H9 (cell line): Measurements from ENCODE around the gene MACIR. TPM values are rescaled to one million over a fixed set of nuclear protein-coding genes. Genes with fewer than 3 reads are reported as not detected.

Source experiments
- DNase-seq: peaks from one replicate; pipeline ENCODE4 v3.0.0-alpha.2; 2017
- H2AFZ ChIP-seq: one replicate; pipeline ENCODE4 v1.6.1; 2013; ENCODE audit warnings: mild to moderate bottlenecking, low read length, control low read depth, moderate library complexity
- H2AK5ac ChIP-seq: 2 replicates; pipeline ENCODE4 v1.6.1; 2013; ENCODE audit warnings: low read length, control low read depth, mixed read lengths; ENCODE audit not compliant: insufficient read length
- H2BK120ac ChIP-seq: one replicate; pipeline ENCODE4 v1.6.1; 2013; ENCODE audit warnings: low read depth, mild to moderate bottlenecking, low read length, control low read depth, inconsistent platforms; ENCODE audit not compliant: poor library complexity, severe bottlenecking
- H2BK12ac ChIP-seq: 2 replicates; pipeline ENCODE4 v1.6.1; 2013; ENCODE audit warnings: low read length, control low read depth, mixed read lengths, low read depth; ENCODE audit not compliant: insufficient read length
- H2BK15ac ChIP-seq: 2 replicates; pipeline ENCODE4 v1.6.1; 2013; ENCODE audit warnings: low read depth, low read length, control low read depth
- H2BK20ac ChIP-seq: one replicate; pipeline ENCODE4 v1.6.1; 2013; ENCODE audit warnings: low read depth, mild to moderate bottlenecking, low read length, control low read depth, inconsistent platforms; ENCODE audit not compliant: poor library complexity, severe bottlenecking
- H2BK5ac ChIP-seq: 2 replicates; pipeline ENCODE4 v1.6.1; 2013; ENCODE audit warnings: low read length, control low read depth, mixed read lengths; ENCODE audit not compliant: insufficient read length
- H3K14ac ChIP-seq: 2 replicates; pipeline ENCODE4 v1.6.1; 2013; ENCODE audit warnings: low read length, control low read depth; ENCODE audit not compliant: insufficient read depth
- H3K18ac ChIP-seq: 2 replicates; pipeline ENCODE4 v1.6.1; 2013; ENCODE audit warnings: low read depth, mild to moderate bottlenecking, mixed read lengths, low read length, control low read depth; ENCODE audit not compliant: insufficient read length
- H3K23ac ChIP-seq: 2 replicates; pipeline ENCODE4 v1.6.1; 2013; ENCODE audit warnings: low read length, control low read depth, mixed read lengths, low read depth; ENCODE audit not compliant: insufficient read length
- H3K23me2 ChIP-seq: 2 replicates; pipeline ENCODE4 v1.6.1; 2013; ENCODE audit warnings: low read depth, mild to moderate bottlenecking, mixed read lengths, low read length, control low read depth; ENCODE audit not compliant: insufficient read length, poor library complexity, severe bottlenecking
- H3K27ac ChIP-seq: 2 replicates; pipeline ENCODE4 v1.5.1; 2013; ENCODE audit warnings: low read length, control low read depth, mixed read lengths, low read depth; ENCODE audit not compliant: insufficient read length
- H3K27me3 ChIP-seq: 2 replicates; pipeline ENCODE4 v1.6.1; 2013; ENCODE audit warnings: low read length, control low read depth, inconsistent platforms; ENCODE audit not compliant: insufficient read depth
- H3K4ac ChIP-seq: 2 replicates; pipeline ENCODE4 v1.6.1; 2013; ENCODE audit warnings: low read depth, mild to moderate bottlenecking, control low read depth, inconsistent platforms, low read length, moderate library complexity
- H3K4me1 ChIP-seq: 2 replicates; pipeline ENCODE4 v1.6.1; 2013; ENCODE audit warnings: low read length, control low read depth, inconsistent platforms; ENCODE audit not compliant: insufficient read depth
- H3K4me2 ChIP-seq: 2 replicates; pipeline ENCODE4 v1.6.1; 2013; ENCODE audit warnings: low read length, control low read depth, mixed read lengths; ENCODE audit not compliant: insufficient read length, insufficient read depth
- H3K56ac ChIP-seq: 2 replicates; pipeline ENCODE4 v1.6.1; 2013; ENCODE audit warnings: low read depth, mild to moderate bottlenecking, mixed read lengths, low read length, control low read depth; ENCODE audit not compliant: insufficient read length
- H3K79me1 ChIP-seq: 2 replicates; pipeline ENCODE4 v1.6.1; 2013; ENCODE audit warnings: low read depth, mild to moderate bottlenecking, moderate library complexity, low read length, control low read depth, inconsistent platforms; ENCODE audit not compliant: insufficient read depth, poor library complexity, severe bottlenecking
- H3K79me2 ChIP-seq: 2 replicates; pipeline ENCODE4 v1.6.1; 2013; ENCODE audit warnings: low read length, control low read depth, inconsistent platforms; ENCODE audit not compliant: insufficient read depth
- H3K9ac ChIP-seq: 2 replicates; pipeline ENCODE4 v1.6.1; 2013; ENCODE audit warnings: low read length, control low read depth, mixed read lengths; ENCODE audit not compliant: insufficient read length; ENCODE audit errors: extremely low read depth
- H3K9me3 ChIP-seq: one replicate; pipeline ENCODE4 v1.6.1; 2013; ENCODE audit warnings: low read depth, low read length, inconsistent platforms; ENCODE audit not compliant: control insufficient read depth
- H3T11ph ChIP-seq: one replicate; pipeline ENCODE4 v1.6.1; 2013; ENCODE audit warnings: mild to moderate bottlenecking, low read length, control low read depth, inconsistent platforms
- H4K20me1 ChIP-seq: one replicate; pipeline ENCODE4 v1.6.1; 2013; ENCODE audit not compliant: control insufficient read depth, insufficient read length, insufficient read depth
- H4K5ac ChIP-seq: 2 replicates; pipeline ENCODE4 v1.6.1; 2013; ENCODE audit warnings: low read depth, mild to moderate bottlenecking, mixed read lengths, low read length, control low read depth; ENCODE audit not compliant: insufficient read length
- H4K8ac ChIP-seq: replicated peaks from 2 replicates; pipeline ENCODE4 v1.6.1; 2013; ENCODE audit warnings: low read length, control low read depth, mixed read lengths, low read depth; ENCODE audit not compliant: insufficient read length
- H4K91ac ChIP-seq: 2 replicates; pipeline ENCODE4 v1.6.1; 2013; ENCODE audit warnings: low read depth, mild to moderate bottlenecking, moderate library complexity, mixed read lengths, low read length, control low read depth; ENCODE audit not compliant: insufficient read length
- H3K27ac Mint-ChIP-seq, 3 experiments: 2 replicates in 2 of 3; 3 replicates in 1 of 3; pipeline ENCODE4 v1.8.0; 2020 to 2021; ENCODE audit warnings: mixed read lengths in 3 of 3, mild to moderate bottlenecking in 1 of 3, moderate library complexity in 1 of 3
- H3K27me3 Mint-ChIP-seq: 2 replicates; pipeline ENCODE4 v1.8.0; 2021; ENCODE audit warnings: low read depth, mild to moderate bottlenecking, moderate library complexity, mixed read lengths
- H3K36me3 Mint-ChIP-seq, 3 experiments: 2 replicates in 2 of 3; 3 replicates in 1 of 3; pipeline ENCODE4 v1.8.0; 2020 to 2021; ENCODE audit warnings: low read depth in 3 of 3, mixed read lengths in 3 of 3; ENCODE audit not compliant: insufficient read depth in 1 of 3
- H3K4me1 Mint-ChIP-seq, 2 experiments: 2 replicates each; pipeline ENCODE4 v1.8.0; 2020; ENCODE audit warnings: mixed read lengths in 2 of 2
- H3K4me3 Mint-ChIP-seq, 2 experiments: 2 replicates in 1 of 2; 3 replicates in 1 of 2; pipeline ENCODE4 v1.8.0; 2020 to 2021; ENCODE audit warnings: mild to moderate bottlenecking in 2 of 2, mixed read lengths in 2 of 2, moderate library complexity in 1 of 2
- H3K9me3 Mint-ChIP-seq, 2 experiments: 2 replicates in 1 of 2; 3 replicates in 1 of 2; pipeline ENCODE4 v1.8.0; 2020; ENCODE audit warnings: mild to moderate bottlenecking in 2 of 2, mixed read lengths in 2 of 2, moderate library complexity in 1 of 2
- CTCF ChIP-seq: fragments of 200-600 bp; sonication (generic); conservative IDR thresholded peaks from 3 replicates; pipeline ENCODE4 v1.8.0; 2021; ENCODE audit warnings: antibody characterized with exemption, mild to moderate bottlenecking
- whole genome bisulfite sequencing: extraction: QIAGEN DNeasy Blood & Tissue Kit; methylation state at CpG from one replicate; pipeline ENCODE4 v1.1.7; 2013; ENCODE audit warnings: missing lambda C conversion rate, low lambda C conversion rate, mixed read lengths; ENCODE audit not compliant: insufficient read length; ENCODE audit errors: extremely low coverage; 5-methylcytosine and 5-hydroxymethylcytosine counted together
- total RNA-seq: library from RNA; stranded (reverse); gene quantifications from 2 replicates; pipeline ENCODE4 v1.2.1, GENCODE V29; 2021

The MACIR gene
- total RNA-seq, 1 experiment from 2014 or later, result 11.7 TPM

- no peak overlapping the region for H3K4me3 Mint-ChIP-seq
- Histone ChIP-seq H2BK12ac (no peak overlapping the region), H3K9me3 (no peaks in the 10 kb centered on the region), H3K4me2 (no peak overlapping the region), H3K79me2 (peaks cover 2% of the 10 kb centered on the region; the same call in 1 of the 2 replicates), H2BK120ac (no peak overlapping the region), H3K18ac (no peak overlapping the region), H3K27ac (no peak overlapping the region), H4K8ac (no peak overlapping the region), H3K23ac (no peak overlapping the region), H2AFZ (no peak overlapping the region), H3K4me1 (0 out of 2 replicates have a peak, but pooled peaks cover 2% of the 10 kb centered on the region), H2AK5ac (no peak overlapping the region), H3K9ac (no peak overlapping the region), H3K4ac (no peak overlapping the region), H2BK5ac (no peak overlapping the region), H4K5ac (no peak overlapping the region), H3K79me1 (peaks cover 3% of the 10 kb centered on the region), H4K91ac (no peak overlapping the region), H3K27me3 (no peaks in the 10 kb centered on the region), H2BK20ac (no peak overlapping the region), H2BK15ac (no peak overlapping the region), H3K14ac (no peak overlapping the region), H3T11ph (no peak overlapping the region), H3K23me2 (no peaks in the 10 kb centered on the region), H4K20me1 (no peaks in the 10 kb centered on the region), H3K56ac (no peak overlapping the region)
- H3K36me3 Mint-ChIP-seq, result peaks cover 4 to 14% (median 11%) of the 10 kb centered on the region in 3 experiments; a peak in 6 of 7 replicates
- H3K27me3 Mint-ChIP-seq, result no peaks in the 10 kb centered on the region
- DNase-seq, result no peak
- no CpG with 5 or more reads among the region's 3 CpGs for WGBS
- peak overlapping the region in 2 of 3 experiments; percentile 40 to 70; a peak in 2 of 7 replicates for H3K27ac Mint-ChIP-seq
- no peak for TF ChIP-seq CTCF
- H3K9me3 Mint-ChIP-seq, result no peaks in the 10 kb centered on the region
- H3K4me1 Mint-ChIP-seq, result peaks cover 17 to 22% of the 10 kb centered on the region in 2 experiments
Observed at GRCh38 chr5:103273952-103274351, 15.4 kb downstream of the MACIR start.
